ENCODE results near the gene LETM1.

The LETM1 gene

DNA sequence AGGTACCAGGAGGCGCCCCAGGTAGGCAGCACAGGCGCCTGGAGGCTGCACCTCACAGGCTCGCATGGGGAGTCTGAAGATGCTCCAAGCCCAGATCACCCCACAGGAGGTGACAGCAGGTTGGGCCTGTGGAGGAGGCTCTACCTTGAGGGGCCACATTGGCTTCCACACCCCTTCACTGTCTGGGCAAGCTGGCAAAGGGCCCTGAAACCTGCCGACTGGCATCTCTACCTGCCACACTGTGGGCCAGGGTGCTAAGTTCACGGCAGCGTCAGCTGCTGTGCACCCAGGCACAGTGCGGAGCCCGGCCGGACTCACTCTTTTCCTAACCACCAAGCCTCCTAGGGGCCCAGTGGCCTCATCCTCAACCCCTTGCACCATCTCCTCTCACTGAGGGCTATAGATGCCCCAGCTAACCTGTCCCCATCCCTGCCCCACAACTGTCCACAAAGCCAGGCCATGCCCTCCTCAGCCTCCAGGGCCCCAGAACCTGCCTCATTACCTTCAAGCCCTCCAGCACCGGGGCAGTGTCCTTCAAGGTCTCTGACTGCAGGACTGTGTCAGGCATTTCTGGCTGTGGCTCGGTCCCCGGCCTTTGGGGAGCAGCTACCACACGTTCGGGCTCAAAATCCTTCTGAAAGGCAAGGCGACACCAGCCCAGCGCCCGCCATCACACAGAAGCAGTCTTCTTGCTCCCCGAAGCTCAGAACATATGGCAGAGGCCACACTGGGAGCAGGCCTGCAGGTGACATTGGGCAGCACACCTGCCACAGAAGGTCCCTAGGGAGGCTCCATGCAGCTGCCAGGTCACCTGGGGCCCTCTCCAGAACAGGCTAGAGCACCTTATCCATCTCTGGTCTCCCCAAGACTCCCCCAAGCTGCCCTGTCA, 34.0 kb downstream of the LETM1 start:
- ATAC-seq (replicated peaks) (no peak), DNase-seq (no peak)

DNA sequence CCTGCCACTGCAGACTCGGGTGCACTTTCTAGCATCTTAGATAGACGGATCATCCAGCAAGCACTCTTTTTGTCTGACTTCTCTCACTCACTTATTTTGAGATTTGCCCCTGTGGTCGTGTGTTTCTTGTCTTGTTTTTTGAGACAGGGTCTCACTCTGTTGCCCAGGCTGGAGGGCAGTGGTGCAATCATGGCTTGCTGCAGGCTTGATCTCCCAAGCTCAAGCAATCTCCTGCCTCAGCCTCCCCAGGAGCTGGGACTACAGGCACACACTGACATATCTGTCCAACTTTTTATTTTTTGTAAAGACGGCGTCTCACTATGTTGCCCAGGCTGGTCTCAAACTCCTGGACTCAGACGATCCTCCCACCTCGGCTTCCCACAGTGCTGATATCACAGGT, 36.1 kb downstream of the LETM1 start:
- Mint-ChIP-seq H3K27ac (no peak overlapping the region), H3K4me3 (no peak overlapping the region), H3K27me3 (no peaks in the 10 kb centered on the region), H3K36me3 (peaks cover 53 to 65% of the 10 kb centered on the region in 2 donors), H3K9me3 (no peaks in the 10 kb centered on the region), H3K4me1 (no peaks in the 10 kb centered on the region)
- ATAC-seq (replicated peaks) (no peak), DNase-seq (no peak)

More for the DNA sequence above, 34.0 kb downstream of the LETM1 start:
- Mint-ChIP-seq H3K27ac (no peak overlapping the region), H3K27me3 (no peaks in the 10 kb centered on the region), H3K4me1 (no peaks in the 10 kb centered on the region), H3K36me3 (peaks cover 67 to 72% of the 10 kb centered on the region in 2 donors), H3K9me3 (no peaks in the 10 kb centered on the region), H3K4me3 (no peak overlapping the region)

DNA sequence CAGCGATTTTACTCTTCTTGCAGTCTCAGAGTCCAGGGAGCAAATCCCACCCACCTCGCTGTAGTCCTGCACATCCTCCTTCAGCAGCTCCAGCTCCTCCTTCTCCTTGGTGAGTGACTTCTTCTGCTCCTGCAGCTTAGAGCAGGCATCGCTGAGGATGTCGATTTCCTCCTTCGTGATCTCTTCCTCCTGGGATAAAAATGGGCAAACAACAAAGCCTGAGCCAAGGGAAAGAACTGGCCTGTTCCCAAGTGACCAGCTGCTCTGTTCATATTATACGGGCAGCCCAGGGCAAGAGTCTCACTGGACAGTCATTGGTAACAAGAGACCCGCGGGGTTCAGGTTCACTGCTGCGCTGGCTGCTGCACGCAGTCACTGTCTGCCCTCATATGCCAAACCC, 36.7 kb downstream of the LETM1 start:
- H3K36me3 Mint-ChIP-seq, result peaks cover 52 to 64% of the 10 kb centered on the region in 2 donors
- H3K27me3 Mint-ChIP-seq, result no peaks in the 10 kb centered on the region
- no peak overlapping the region for H3K4me3 Mint-ChIP-seq
- H3K27ac Mint-ChIP-seq, result no peak overlapping the region
- no peaks in the 10 kb centered on the region for H3K4me1 Mint-ChIP-seq
- ATAC-seq (replicated peaks), result no peak
- DNase-seq, result no peak
- H3K9me3 Mint-ChIP-seq, result no peaks in the 10 kb centered on the region

DNA sequence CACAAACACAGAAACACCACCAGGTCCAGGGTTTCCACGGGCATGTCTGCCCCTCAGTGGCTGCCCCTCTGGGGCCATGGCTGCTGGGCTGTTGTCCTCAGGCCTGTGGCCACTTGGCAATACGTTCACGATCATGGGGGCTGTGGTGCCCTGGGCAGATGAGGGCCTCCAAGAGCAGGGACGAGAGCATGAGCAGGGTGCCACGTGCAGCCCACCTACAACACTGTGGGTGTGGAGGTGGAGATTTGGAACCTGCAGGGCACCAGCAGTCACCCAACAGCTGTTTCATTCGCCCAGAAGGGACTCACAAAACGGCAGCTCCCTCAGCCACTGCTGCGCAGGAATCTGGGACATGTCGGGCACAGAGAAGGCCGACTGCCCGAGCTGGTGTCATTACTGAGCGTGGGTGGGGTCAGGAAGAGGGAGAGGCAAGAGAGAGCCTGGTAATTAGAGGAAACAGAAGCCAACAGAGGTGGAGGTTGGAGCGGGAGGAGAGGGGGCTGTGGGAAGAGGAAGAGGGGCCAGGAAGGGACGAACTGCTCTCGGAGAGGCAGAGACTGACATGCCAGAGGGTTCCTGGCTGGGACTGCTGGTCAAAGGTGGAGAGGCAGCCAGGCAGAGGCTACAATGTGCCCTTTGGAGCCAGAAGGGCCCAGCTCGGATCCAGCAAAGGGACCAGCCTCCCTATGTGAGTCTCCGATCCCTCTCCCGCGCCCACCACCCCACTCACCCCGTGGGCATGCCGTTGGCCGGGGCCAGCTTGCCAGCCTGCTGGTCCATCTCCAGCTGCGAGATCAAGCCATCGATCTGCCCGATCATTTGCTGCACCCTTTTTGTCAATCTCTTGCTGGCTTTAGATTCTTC, 39.7 kb downstream of the LETM1 start:
- peaks cover 0 to 1% of the 10 kb centered on the region in 2 donors for H3K4me1 Mint-ChIP-seq
- peaks cover 42 to 54% of the 10 kb centered on the region in 2 donors for H3K36me3 Mint-ChIP-seq
- no peak overlapping the region for H3K27ac Mint-ChIP-seq
- ATAC-seq (replicated peaks) (no peak), DNase-seq (no peak)
- H3K9me3 Mint-ChIP-seq, result no peaks in the 10 kb centered on the region
- no peaks in the 10 kb centered on the region for H3K27me3 Mint-ChIP-seq
- no peak overlapping the region for H3K4me3 Mint-ChIP-seq

DNA sequence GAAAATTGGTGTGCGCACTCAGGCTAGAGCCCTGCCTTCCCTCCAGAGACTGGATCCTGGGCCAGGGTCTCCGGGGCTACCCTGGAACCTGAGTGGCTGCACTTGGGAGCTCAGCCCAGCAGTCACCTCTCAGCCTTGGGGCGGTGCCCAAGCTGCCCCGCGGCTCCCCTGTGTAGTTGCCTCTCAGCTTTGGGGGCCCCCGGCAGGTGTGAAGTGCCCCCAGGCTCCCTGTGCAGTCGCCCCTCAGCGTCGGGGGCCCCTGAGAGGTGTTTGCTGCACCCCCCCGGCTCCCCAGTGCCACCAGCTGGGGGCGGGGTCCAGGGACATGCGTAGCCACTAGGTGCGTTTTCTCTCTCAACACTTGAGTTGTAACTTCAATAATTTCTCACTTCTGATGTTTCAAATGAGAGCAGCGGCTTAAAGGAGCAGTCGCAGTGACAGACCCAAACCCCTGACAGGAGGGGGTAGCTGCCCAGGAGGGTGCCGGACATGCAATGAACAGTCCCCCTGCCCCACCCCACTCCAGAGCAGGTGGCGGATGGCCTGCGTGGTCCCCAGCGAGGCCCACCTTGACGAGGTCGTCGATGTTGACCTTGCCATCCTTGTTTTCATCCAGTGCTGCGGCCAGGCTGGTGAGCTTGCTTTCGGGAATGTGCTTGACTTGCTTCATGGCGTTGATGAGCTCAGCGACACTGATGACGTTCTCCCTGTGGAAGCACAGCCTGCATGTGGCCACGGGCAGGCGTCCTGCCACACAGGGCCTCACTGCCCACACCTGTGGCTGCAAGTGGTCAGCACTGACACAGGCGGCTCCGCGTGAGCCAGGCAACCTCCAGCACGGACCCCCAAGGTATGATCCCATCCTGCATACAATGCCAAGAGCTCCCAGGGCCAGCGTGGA, 40.6 kb downstream of the LETM1 start:
- Mint-ChIP-seq H3K27ac (no peak overlapping the region), H3K9me3 (no peaks in the 10 kb centered on the region), H3K27me3 (no peaks in the 10 kb centered on the region), H3K36me3 (peaks cover 40 to 53% of the 10 kb centered on the region in 2 donors), H3K4me1 (peaks cover 0 to 1% of the 10 kb centered on the region in 2 donors), H3K4me3 (no peak overlapping the region)
- DNase-seq, result no peak
- ATAC-seq (replicated peaks), result no peak

DNA sequence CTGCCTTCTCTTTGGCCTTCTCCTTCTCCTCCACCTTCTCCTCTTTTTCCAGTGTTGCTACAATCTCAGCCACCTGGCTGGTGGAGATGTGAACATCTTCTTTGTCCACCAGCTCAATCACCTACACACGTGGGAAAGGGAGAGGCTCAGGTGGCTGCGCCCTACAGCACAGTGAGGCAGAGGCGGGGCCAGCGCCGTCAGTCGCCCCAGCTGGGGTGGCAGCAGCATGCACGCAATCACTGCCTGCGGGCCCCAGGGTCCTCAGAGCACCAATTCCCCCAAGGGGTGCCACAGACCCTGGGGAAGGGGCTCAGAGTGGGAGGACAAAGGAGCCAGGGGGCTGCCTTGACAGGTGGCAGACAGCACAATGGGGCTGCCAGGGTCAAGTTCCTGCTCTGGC, 41.5 kb downstream of the LETM1 start:
- Mint-ChIP-seq H3K27ac (no peak overlapping the region), H3K36me3 (peaks cover 31 to 44% of the 10 kb centered on the region in 2 donors), H3K4me3 (no peak overlapping the region), H3K4me1 (peaks cover 1 to 4% of the 10 kb centered on the region in 2 donors), H3K9me3 (no peaks in the 10 kb centered on the region), H3K27me3 (no peaks in the 10 kb centered on the region)
- DNase-seq, result no peak
- no peak for ATAC-seq (replicated peaks)

DNA sequence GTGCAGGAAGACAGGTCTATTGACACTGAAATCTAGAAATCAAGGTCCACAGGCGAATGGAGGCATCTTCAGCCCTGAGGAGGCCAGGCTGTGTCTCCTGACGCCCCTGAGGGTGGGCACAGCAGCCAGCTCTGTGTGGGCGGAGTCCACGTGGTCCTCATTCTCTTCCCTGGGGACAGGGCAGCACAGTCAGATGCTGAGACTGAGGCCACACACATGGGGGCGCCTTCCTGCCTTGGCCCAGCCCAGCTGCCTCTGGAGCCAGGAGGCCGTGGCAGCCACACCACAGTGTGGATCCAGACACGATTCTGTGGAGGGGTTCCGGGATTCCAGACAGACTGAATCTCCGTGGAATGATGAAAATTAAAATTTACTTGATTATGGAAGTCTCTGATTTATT, 42.0 kb downstream of the LETM1 start:
- H3K4me3 Mint-ChIP-seq, result no peak overlapping the region
- no peaks in the 10 kb centered on the region for H3K27me3 Mint-ChIP-seq
- DNase-seq (no peak), ATAC-seq (replicated peaks) (no peak)
- H3K9me3 Mint-ChIP-seq, result no peaks in the 10 kb centered on the region
- peaks cover 1 to 5% of the 10 kb centered on the region in 2 donors for H3K4me1 Mint-ChIP-seq
- peaks cover 27 to 40% of the 10 kb centered on the region in 2 donors for H3K36me3 Mint-ChIP-seq
- H3K27ac Mint-ChIP-seq, result no peak overlapping the region

DNA sequence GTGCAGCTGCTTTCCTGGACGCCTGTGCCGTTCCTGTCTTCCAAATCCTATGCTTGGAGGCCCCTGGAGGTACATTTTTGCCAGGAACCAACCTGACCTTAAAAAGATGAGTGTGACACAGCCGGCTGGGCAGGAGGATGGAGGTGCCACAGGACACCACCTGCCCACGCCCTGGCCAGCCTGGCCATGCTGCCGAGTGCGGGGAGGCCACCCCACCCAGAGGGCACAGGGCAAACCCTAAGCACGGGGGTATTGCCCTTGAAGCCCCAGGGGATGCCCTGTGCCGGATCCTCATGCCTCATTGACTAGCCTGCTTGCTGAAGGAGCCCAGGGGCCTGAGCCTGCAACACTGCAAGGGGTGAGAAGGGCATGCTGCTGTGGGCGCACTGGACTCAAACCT, 42.7 kb downstream of the LETM1 start:
- Mint-ChIP-seq H3K27me3 (no peaks in the 10 kb centered on the region), H3K9me3 (no peaks in the 10 kb centered on the region), H3K27ac (no peak overlapping the region), H3K4me1 (peaks cover 1 to 5% of the 10 kb centered on the region in 2 donors), H3K36me3 (peaks cover 25 to 36% of the 10 kb centered on the region in 2 donors), H3K4me3 (no peak overlapping the region)
- ATAC-seq (replicated peaks), result no peak
- DNase-seq, result no peak

DNA sequence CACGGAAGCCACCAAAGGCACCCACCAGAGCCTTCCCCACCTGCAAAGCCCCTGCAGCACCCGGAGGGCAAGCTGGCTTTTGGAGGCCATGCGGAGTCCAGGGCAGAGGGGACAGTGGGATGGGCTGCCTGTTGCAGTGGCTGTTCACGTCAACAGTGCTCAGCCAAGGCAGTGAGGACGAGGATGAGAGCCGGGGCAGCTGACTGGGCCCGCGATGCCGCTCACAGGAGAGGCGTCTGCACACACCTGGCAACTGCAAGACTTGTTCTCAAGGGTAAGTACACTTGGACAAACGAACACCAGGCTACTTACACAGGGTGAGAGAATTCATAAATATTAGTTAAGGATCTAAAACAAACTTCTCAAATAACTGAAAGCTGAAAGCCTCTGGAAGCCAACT, 43.2 kb downstream of the LETM1 start:
- Mint-ChIP-seq H3K27ac (no peak overlapping the region), H3K4me3 (no peak overlapping the region), H3K27me3 (no peaks in the 10 kb centered on the region), H3K36me3 (peaks cover 22 to 31% of the 10 kb centered on the region in 2 donors), H3K4me1 (peaks cover 1 to 5% of the 10 kb centered on the region in 2 donors), H3K9me3 (no peaks in the 10 kb centered on the region)
- DNase-seq (no peak), ATAC-seq (replicated peaks) (no peak)

DNA sequence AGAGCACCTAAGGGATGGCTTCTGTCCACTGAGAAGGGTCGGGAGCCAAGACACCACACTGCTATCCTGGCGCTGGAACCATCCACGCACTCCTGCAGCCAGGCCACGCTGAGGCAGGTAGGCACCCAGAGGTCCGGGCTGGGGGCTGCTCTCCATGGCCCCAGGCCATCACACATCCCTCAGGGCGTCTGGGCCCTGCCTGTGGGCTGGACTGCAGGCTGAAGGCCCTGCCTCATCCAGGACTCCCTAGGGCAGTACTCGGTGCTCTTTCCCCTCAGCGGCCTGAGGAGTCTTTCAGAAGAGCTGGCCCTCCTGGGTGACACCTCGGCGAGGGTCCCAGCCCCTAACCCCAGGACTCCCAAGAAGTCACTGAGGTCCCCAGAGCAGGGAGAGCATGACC, 45.2 kb downstream of the LETM1 start:
- no peak overlapping the region for H3K4me3 Mint-ChIP-seq
- no peak overlapping the region for H3K27ac Mint-ChIP-seq
- peaks cover 1 to 5% of the 10 kb centered on the region in 2 donors for H3K4me1 Mint-ChIP-seq
- no peak for ATAC-seq (replicated peaks)
- H3K9me3 Mint-ChIP-seq, result no peaks in the 10 kb centered on the region
- no peak for DNase-seq
- no peaks in the 10 kb centered on the region for H3K27me3 Mint-ChIP-seq
- peaks cover 19 to 20% of the 10 kb centered on the region in 2 donors for H3K36me3 Mint-ChIP-seq

DNA sequence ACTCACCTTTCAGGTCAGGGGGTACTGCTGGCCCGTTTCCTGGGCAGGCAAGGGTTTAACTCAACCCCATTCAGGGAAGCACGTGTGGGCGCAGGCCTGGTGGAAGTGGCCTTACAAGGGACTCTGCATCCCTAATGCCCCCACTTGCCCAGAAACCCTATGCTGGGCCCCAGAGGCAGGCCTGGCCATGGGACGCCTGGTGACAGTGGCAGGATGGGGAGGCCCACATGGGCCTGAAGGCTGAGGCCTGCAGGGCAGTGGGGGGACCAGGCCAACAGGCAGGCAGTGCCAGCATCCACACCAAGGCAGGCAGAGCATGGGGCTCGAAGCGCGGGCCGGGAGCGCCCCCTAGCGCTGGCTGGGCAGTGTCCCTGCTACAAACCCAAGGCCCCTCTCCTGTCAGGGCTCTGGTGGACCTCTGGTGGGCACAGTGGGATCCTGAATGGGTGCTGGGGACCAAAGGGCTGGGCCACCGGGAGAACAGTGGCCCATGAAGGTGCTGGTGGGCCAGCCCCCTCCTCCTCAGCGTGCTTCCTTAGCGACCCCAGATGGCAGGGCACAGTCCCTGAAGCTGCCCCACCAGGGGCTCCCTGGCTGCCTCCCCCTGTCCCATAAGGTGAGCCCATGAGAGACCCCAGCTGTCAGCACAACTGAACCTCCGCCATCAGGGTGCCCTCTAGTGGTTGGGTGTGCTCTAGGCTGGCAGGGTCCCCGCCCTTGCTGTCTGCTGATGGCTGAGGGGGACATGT, 46.0 kb downstream of the LETM1 start:
- no peaks in the 10 kb centered on the region for H3K27me3 Mint-ChIP-seq
- H3K27ac Mint-ChIP-seq, result peak overlapping the region; percentile 56
- H3K9me3 Mint-ChIP-seq, result no peaks in the 10 kb centered on the region
- DNase-seq (peak; percentile 60), ATAC-seq (replicated peaks) (peak; percentile 92)
- H3K4me1 Mint-ChIP-seq, result peaks cover 1 to 5% of the 10 kb centered on the region in 2 donors
- no peak overlapping the region for H3K4me3 Mint-ChIP-seq
- H3K36me3 Mint-ChIP-seq, result peaks cover 18% of the 10 kb centered on the region in 2 donors

DNA sequence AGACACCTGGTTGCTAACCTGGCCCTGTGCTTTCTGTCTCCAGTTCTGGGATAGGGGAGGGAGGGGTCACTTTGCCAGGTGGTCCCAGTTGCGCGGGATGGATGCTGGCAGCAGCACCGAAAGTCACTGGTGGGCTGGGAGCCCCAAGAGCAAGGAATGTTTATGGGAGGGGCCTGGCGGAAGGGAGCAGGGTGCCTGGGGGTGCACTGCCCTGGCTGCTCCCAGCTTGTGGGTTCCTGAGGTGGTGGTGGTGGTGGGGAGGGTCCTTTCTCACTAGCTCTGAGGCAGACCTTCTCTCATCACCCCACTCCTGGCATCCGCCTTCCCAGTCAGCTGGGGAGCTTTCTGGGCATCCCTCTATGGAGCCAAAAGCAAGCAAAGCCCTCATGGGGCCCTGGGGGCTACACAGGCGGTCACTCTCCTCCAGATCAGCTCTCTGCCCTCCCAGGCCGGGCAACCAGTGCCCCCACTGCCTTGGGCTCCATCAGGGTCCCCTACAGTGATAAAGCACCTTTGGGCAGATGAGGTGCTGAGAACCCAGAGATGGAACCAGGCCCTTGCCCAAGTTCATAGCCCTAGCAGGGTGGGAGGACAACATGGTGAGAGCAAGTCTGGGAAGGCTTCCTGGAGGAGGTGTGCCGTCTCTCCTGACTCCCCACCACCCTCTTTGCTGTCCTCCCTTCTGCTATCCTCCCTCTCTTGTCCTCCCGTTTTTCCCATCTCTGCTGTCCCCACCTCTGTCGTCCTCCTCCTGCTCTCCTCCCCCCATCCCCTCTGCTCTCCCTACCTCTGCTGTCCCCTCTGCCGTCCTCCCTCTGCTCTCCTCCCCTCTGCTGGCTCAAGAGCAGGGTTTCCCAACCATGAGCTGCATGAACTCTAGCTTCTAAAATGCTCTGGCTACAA, 46.9 kb downstream of the LETM1 start:
- Mint-ChIP-seq H3K27me3 (no peaks in the 10 kb centered on the region), H3K36me3 (peaks cover 11 to 12% of the 10 kb centered on the region in 2 donors), H3K4me1 (peaks cover 1 to 5% of the 10 kb centered on the region in 2 donors), H3K9me3 (no peaks in the 10 kb centered on the region), H3K27ac (peak overlapping the region; percentile 56), H3K4me3 (no peak overlapping the region)
- ATAC-seq (replicated peaks) (no peak), DNase-seq (no peak)
